ENCODE data around the gene KIF5A.

KIF5A gene

GRCh38 chr12:57604992-57605810, 55.4 kb downstream of the KIF5A start:
- peak overlapping the region; percentile 69 for H3K4me3 ChIP-seq (replicated peaks; ENCODE audit: low read depth, low read length)
- TF ChIP-seq CTCF (IDR thresholded peaks at IDR 0.05; ENCODE audit: low read length, missing control alignments), result no peak

GRCh38 chr12:57605811-57606311, 56.0 kb downstream of the KIF5A start:
- no peak for TF ChIP-seq CTCF (IDR thresholded peaks at IDR 0.05; ENCODE audit: low read length, missing control alignments)
- H3K4me3 ChIP-seq (replicated peaks; ENCODE audit: low read depth, low read length), result no peak overlapping the region
- no peak for DNase-seq (ENCODE audit: low read depth)

More at GRCh38 chr12:57604992-57605810, 55.4 kb downstream of the KIF5A start:
- DNase-seq (ENCODE audit: low read depth), result no peak

GRCh38 chr12:57606399-57606798, 56.6 kb downstream of the KIF5A start:
- TF ChIP-seq CTCF (IDR thresholded peaks at IDR 0.05; ENCODE audit: low read length, missing control alignments), result no peak
- no peak for DNase-seq (ENCODE audit: low read depth)
- no peak overlapping the region for H3K4me3 ChIP-seq (replicated peaks; ENCODE audit: low read depth, low read length)

GRCh38 chr12:57606821-57607220, 57.0 kb downstream of the KIF5A start:
- no peak overlapping the region for H3K4me3 ChIP-seq (replicated peaks; ENCODE audit: low read depth, low read length)
- no peak for DNase-seq (ENCODE audit: low read depth)
- no peak for TF ChIP-seq CTCF (IDR thresholded peaks at IDR 0.05; ENCODE audit: low read length, missing control alignments)

- H3K4me3 ChIP-seq (replicated peaks; ENCODE audit: low read depth, low read length), result no peak overlapping the region
- DNase-seq (ENCODE audit: low read depth), result no peak
- no peak for TF ChIP-seq CTCF (IDR thresholded peaks at IDR 0.05; ENCODE audit: low read length, missing control alignments)
Measured at GRCh38 chr12:57607958-57608663, 58.3 kb downstream of the KIF5A start.

GRCh38 chr12:57609101-57609780, 59.4 kb downstream of the KIF5A start:
- DNase-seq (ENCODE audit: low read depth), result no peak
- no peak overlapping the region for H3K4me3 ChIP-seq (replicated peaks; ENCODE audit: low read depth, low read length)
- TF ChIP-seq CTCF (IDR thresholded peaks at IDR 0.05; ENCODE audit: low read length, missing control alignments), result no peak

Data from fibroblast of pulmonary artery (primary cell).